Aorta (tissue), 5 donors: Measurements from ENCODE around the gene MARS1. TPM values are rescaled to one million over a fixed set of nuclear protein-coding genes. Genes with fewer than 3 reads are reported as not detected.

Experiments
- ATAC-seq: fragments of 200-7000 bp; cut with Tn5 transposase; one replicate; pipeline ENCODE4 v1.9.1; 2022; ENCODE audit warnings: moderate library complexity; ENCODE audit not compliant: low FRiP score
- DNase-seq, 2 donors: peaks; one replicate each; pipeline ENCODE4 v3.0.0-alpha.2; 2020
- H3K27ac ChIP-seq, 2 donors: one replicate each; pipeline ENCODE4 v1.5.1; 2013; ENCODE audit warnings: low read length in 2 of 2, mild to moderate bottlenecking in 2 of 2, moderate library complexity in 2 of 2, control low read depth in 1 of 2, inconsistent platforms in 1 of 2, low read depth in 1 of 2
- H3K27me3 ChIP-seq, 2 donors: one replicate each; pipeline ENCODE4 v1.6.1; 2013; ENCODE audit warnings: control low read depth in 1 of 2, low read length in 1 of 2, mild to moderate bottlenecking in 1 of 2, moderate library complexity in 1 of 2; ENCODE audit not compliant: insufficient read depth in 2 of 2, control insufficient read depth in 1 of 2
- H3K36me3 ChIP-seq, 2 donors: one replicate each; pipeline ENCODE4 v1.6.1; 2013; ENCODE audit warnings: control low read depth in 1 of 2, low read length in 1 of 2, mild to moderate bottlenecking in 1 of 2; ENCODE audit not compliant: insufficient read depth in 2 of 2, control insufficient read depth in 1 of 2
- H3K4me1 ChIP-seq, 2 donors: one replicate each; pipeline ENCODE4 v1.6.1; 2013; ENCODE audit warnings: low read length in 2 of 2, control low read depth in 1 of 2, mild to moderate bottlenecking in 1 of 2, moderate library complexity in 1 of 2; ENCODE audit not compliant: insufficient read depth in 2 of 2, control insufficient read depth in 1 of 2
- H3K4me3 ChIP-seq, 2 donors: one replicate each; pipeline ENCODE4 v1.5.1; 2013; ENCODE audit warnings: low read length in 2 of 2, control low read depth in 1 of 2, mild to moderate bottlenecking in 1 of 2
- H3K9me3 ChIP-seq: one replicate; pipeline ENCODE4 v1.6.1; 2013; ENCODE audit warnings: mild to moderate bottlenecking, low read length; ENCODE audit not compliant: control insufficient read depth
- WGBS, 2 donors: extraction: QIAGEN DNeasy Blood & Tissue Kit; methylation state at CpG; one replicate each; pipeline ENCODE4 v1.1.7; 2013; 5-methylcytosine and 5-hydroxymethylcytosine counted together
- intact Hi-C, 2 donors: fragments of 100-400 bp; cut with DNase I; formaldehyde crosslinking; loops; one replicate each; pipeline versions ENCODE4 v1.14.2 to v1.15.0; 2022
- polyA plus RNA-seq, 2 donors: library from polyadenylated mRNA; stranded (reverse); fragments of 200-250 nt; gene quantifications; one replicate each; pipeline ENCODE4 v1.2.3, GENCODE V29; 2013
- total RNA-seq, 2 donors: library from RNA; stranded (reverse); fragmentation: NEBNext Ultra II Directional; extraction: Animal tissue kit (Norgen Biotek cat#: 25700); gene quantifications; one replicate each; pipeline ENCODE4 v1.2.1, GENCODE V29; 2021
- donor health status: healthy with polysubstance abuse.
- donor health status: Bipolar disorder and iron deficiency.
- donor health status: DM: no; HTN: no; CAD: no.
- donor health status: DM: no; HTN: no; CAD: no.
- donor health status: DM: yes; HTN: yes; CAD: no.

MARS1 gene
- total and polyA plus RNA-seq, 4 donors: 34.9 to 136 (median 107) TPM

DNA sequence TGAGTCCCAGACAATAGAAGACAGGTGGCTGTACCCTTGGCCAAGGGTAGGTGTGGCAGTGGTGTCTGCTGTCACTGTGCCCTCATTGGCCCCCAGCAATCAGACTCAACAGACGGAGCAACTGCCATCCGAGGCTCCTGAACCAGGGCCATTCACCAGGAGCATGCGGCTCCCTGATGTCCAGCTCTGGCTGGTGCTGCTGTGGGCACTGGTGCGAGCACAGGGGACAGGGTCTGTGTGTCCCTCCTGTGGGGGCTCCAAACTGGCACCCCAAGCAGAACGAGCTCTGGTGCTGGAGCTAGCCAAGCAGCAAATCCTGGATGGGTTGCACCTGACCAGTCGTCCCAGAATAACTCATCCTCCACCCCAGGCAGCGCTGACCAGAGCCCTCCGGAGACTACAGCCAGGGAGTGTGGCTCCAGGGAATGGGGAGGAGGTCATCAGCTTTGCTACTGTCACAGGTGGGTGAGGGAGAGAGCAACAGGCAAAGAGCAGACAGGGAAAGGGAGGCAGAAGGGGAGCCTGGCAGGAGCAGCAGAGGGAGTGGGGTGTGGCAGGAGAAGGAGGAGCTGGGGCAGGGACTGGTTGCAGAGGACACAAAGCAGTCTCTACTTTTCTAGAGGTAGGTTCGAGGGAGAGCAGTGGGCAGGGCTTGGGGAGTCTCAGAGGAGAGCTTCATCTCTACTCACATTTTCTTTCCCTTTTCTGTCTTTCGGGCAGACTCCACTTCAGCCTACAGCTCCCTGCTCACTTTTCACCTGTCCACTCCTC is 32.3 kb upstream of the MARS1 start:
- H3K27me3 ChIP-seq: no peaks in the 10 kb centered on the region
- peak in 1 of 2 donors; percentile 39 for DNase-seq
- no peaks in the 10 kb centered on the region for H3K36me3 ChIP-seq
- no peak overlapping the region for H3K4me3 ChIP-seq
- no peaks in the 10 kb centered on the region for H3K9me3 ChIP-seq
- intact Hi-C loops: no loop called here
- H3K4me1 ChIP-seq: no peaks in the 10 kb centered on the region
- ATAC-seq: no peak
- WGBS, 2 donors: 52 to 61% methylated on average over 10 of the region's 10 CpGs
- H3K27ac ChIP-seq: no peak overlapping the region

DNA sequence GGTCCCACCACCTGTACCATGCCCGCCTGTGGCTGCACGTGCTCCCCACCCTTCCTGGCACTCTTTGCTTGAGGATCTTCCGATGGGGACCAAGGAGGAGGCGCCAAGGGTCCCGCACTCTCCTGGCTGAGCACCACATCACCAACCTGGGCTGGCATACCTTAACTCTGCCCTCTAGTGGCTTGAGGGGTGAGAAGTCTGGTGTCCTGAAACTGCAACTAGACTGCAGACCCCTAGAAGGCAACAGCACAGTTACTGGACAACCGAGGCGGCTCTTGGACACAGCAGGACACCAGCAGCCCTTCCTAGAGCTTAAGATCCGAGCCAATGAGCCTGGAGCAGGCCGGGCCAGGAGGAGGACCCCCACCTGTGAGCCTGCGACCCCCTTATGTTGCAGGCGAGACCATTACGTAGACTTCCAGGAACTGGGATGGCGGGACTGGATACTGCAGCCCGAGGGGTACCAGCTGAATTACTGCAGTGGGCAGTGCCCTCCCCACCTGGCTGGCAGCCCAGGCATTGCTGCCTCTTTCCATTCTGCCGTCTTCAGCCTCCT is 31.6 kb upstream of the MARS1 start:
- H3K4me1 ChIP-seq: no peaks in the 10 kb centered on the region
- DNase-seq (peak in 1 of 2 donors; percentile 54), ATAC-seq (no peak)
- H3K9me3 ChIP-seq: no peaks in the 10 kb centered on the region
- H3K4me3 ChIP-seq: no peak overlapping the region
- H3K27me3 ChIP-seq: no peaks in the 10 kb centered on the region
- no peaks in the 10 kb centered on the region for H3K36me3 ChIP-seq
- intact Hi-C loops: no loop called here
- WGBS, 2 donors: 24 to 31% methylated on average over 15 of the region's 15 CpGs
- no peak overlapping the region for H3K27ac ChIP-seq

DNA sequence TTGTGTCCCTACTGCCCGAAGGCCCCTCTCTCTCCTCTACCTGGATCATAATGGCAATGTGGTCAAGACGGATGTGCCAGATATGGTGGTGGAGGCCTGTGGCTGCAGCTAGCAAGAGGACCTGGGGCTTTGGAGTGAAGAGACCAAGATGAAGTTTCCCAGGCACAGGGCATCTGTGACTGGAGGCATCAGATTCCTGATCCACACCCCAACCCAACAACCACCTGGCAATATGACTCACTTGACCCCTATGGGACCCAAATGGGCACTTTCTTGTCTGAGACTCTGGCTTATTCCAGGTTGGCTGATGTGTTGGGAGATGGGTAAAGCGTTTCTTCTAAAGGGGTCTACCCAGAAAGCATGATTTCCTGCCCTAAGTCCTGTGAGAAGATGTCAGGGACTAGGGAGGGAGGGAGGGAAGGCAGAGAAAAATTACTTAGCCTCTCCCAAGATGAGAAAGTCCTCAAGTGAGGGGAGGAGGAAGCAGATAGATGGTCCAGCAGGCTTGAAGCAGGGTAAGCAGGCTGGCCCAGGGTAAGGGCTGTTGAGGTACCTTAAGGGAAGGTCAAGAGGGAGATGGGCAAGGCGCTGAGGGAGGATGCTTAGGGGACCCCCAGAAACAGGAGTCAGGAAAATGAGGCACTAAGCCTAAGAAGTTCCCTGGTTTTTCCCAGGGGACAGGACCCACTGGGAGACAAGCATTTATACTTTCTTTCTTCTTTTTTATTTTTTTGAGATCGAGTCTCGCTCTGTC is 31.0 kb upstream of the MARS1 start:
- Histone ChIP-seq H3K36me3 (no peaks in the 10 kb centered on the region), H3K9me3 (no peaks in the 10 kb centered on the region), H3K4me1 (no peaks in the 10 kb centered on the region), H3K27me3 (no peaks in the 10 kb centered on the region), H3K27ac (no peak overlapping the region), H3K4me3 (no peak overlapping the region)
- 67 to 77% methylated on average over 6 of the region's 6 CpGs for WGBS, 2 donors
- DNase-seq (no peak), ATAC-seq (no peak)
- intact Hi-C loops: no loop called here

DNA sequence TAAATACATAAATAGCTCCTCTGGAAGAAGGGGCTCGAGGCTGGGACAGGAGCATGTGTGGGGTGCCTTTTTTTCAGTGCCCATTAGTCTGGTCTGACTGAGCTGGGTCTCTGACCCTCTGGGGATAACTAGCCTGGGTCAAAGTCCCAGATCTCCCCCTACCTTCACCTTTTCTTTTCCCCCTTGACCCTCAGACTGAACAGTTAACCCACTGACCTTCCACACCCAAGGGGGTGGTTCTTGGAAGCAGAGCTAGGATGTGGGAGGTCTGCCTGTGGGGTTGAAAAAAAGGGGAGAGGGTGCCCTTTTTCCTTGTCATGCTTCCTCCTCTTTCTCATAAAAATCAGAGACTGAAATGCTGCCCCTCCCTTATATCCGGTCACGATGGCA is 29.2 kb upstream of the MARS1 start:
- Histone ChIP-seq H3K4me1 (no peaks in the 10 kb centered on the region), H3K27me3 (no peaks in the 10 kb centered on the region), H3K9me3 (no peaks in the 10 kb centered on the region), H3K36me3 (no peaks in the 10 kb centered on the region), H3K27ac (no peak overlapping the region), H3K4me3 (no peak overlapping the region)
- no peak for ATAC-seq
- intact Hi-C loops: no loop called here
- DNase-seq: no peak
- 28 to 29% methylated on average over 3 of the region's 3 CpGs for WGBS, 2 donors

DNA sequence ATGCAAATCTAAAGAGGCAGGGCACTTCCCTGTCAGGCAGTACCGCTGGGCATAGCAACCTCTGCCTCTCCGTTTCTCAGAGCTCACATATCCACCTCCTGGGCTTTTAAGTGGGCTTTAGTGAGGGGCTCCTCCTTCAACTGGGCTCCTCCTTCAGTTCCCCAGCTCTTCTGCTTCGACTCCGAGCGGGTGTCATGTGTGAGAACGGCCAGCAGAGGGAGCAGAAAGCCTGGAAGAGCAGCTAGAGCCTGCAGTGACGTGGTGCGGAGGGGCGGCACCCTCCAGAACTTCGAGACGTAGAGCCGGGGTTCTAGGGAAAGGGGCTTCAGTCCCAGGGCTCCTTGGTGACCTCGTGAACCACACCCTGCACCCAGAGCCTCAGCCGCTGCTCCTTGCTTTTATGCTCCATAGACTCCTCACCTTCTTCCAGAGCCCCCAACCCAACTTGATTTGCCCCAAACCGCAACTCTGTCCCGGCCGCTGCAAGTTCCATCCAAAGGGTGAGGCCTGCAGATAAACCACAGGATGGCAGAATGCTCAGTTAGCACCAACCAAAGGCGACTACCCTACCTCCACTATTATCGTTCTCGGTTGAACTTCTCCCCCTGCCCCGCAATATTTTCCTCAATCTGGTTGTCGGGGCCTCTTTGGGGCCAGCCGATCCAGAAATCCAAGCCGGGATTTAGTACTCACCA is 28.7 kb upstream of the MARS1 start:
- Histone ChIP-seq H3K27ac (peak overlapping the region in 1 of 2 donors; percentile 43), H3K4me1 (no peaks in the 10 kb centered on the region), H3K27me3 (no peaks in the 10 kb centered on the region), H3K36me3 (no peaks in the 10 kb centered on the region), H3K9me3 (no peaks in the 10 kb centered on the region), H3K4me3 (peak overlapping the region; percentile 67 to 70)
- WGBS, 2 donors: 0 to 1% methylated on average over 24 of the region's 24 CpGs
- ATAC-seq: peak; percentile 89
- intact Hi-C loops: no loop called here
- peak; percentile 97 to 98 for DNase-seq

DNA sequence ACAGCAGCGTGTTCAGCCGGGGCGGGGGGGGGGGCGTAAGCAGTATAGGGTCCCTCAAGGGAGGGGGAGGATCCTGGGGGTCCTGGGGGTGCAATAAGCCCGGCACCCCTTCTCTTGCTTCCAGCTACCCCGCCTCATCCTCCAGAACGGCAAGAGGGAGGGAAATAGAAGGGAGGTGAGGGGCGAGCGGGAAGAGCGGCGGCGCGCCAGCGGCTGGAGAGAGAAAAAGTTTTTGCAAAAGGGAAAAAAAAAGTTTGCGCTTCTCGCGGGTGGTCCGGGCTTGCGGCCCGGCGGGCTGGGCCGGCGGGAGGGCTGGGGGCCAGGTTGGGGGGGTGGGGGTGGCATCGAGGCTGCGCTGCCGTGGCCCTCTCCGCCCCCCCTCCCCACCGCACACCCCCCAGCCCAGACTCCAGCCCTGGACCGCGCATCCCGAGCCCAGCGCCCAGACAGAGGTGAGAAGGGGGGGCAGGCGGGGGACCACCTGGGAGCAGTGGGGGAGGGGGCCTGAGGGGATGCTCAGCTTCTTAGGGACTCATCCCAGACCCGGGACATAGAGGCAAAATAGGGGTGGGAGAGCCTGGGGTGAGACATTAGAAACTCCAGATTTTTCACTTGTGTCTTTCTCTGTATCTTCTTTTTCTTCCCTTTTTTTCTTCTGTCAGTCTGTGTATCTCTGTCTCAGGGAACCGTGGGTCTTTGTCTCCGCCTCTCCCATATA is 28.0 kb upstream of the MARS1 start, which contains the start of gene GLI1:
GLI1 (plus strand) TSS at position 36 of the 718 bp plus-strand sequence. CDS start 3,907 bp downstream, outside the sequence.
- intact Hi-C loops: no loop called here
- no peaks in the 10 kb centered on the region for H3K36me3 ChIP-seq
- ATAC-seq: no peak
- 1 to 2% methylated on average over 7 to 36 of the region's 36 CpGs for WGBS, 2 donors
- no peaks in the 10 kb centered on the region for H3K27me3 ChIP-seq
- H3K4me3 ChIP-seq: peak within 1 kb of the TSS; percentile 67 to 70
- no peak for DNase-seq
- no peaks in the 10 kb centered on the region for H3K9me3 ChIP-seq
- H3K4me1 ChIP-seq: no peaks in the 10 kb centered on the region
- peak within 1 kb of the TSS in 1 of 2 donors; percentile 43 for H3K27ac ChIP-seq

DNA sequence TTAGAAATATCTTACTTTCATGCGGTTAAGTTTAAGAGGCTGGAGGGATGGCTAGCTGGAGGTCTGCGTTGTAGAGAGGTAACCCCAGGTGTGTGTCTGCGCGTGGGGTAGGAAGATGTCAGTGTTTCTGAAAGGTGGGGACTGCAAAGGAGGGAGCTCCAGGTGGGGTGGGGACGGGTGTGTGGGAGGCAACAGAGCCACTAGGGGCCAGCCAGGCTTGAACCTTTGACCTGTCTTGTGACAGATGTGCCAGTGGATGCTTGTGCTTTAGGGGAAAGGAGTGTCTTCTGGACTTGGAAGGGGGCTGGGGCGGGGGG is 27.4 kb upstream of the MARS1 start:
- Histone ChIP-seq H3K4me1 (no peaks in the 10 kb centered on the region), H3K27me3 (no peaks in the 10 kb centered on the region), H3K36me3 (no peaks in the 10 kb centered on the region), H3K9me3 (no peaks in the 10 kb centered on the region), H3K27ac (no peak overlapping the region), H3K4me3 (peak overlapping the region in 1 of 2 donors; percentile 67)
- intact Hi-C loops: no loop called here
- DNase-seq (no peak), ATAC-seq (no peak)
- 1 to 2% methylated on average over 6 of the region's 6 CpGs for WGBS, 2 donors

DNA sequence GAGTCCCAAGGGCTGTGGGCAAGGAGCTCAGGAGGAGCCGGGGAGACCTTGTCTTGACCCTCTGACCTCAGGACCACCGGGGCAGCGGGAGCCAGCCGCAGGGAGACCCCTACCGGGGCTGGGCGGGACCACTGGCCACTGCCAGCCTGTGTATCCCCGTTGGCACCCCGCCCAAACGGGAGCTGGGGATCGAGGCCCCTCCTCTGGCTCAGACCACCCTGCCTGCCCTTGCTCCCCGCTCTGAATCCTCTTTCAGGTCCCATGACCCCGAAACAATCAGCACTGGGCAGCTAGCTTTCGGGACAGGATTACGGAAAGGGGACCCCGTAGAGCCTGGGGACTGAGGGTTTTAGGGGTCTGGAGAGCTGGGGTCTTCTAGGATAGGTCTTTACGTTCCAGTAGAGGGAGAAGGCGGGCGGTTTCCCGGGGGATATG is 27.0 kb upstream of the MARS1 start:
- no peaks in the 10 kb centered on the region for H3K27me3 ChIP-seq
- H3K4me1 ChIP-seq: no peaks in the 10 kb centered on the region
- no peaks in the 10 kb centered on the region for H3K9me3 ChIP-seq
- DNase-seq (no peak), ATAC-seq (no peak)
- no peaks in the 10 kb centered on the region for H3K36me3 ChIP-seq
- H3K4me3 ChIP-seq: peak overlapping the region in 1 of 2 donors; percentile 67
- no peak overlapping the region for H3K27ac ChIP-seq
- intact Hi-C loops: no loop called here
- WGBS, 2 donors: 1% methylated on average over 14 to 19 of the region's 19 CpGs
